IMR-90 (cell line): Measurements from ENCODE around the gene ALDOA. TPM values are rescaled to one million over a fixed set of nuclear protein-coding genes. Genes with fewer than 3 reads are reported as not detected.
A peak's percentile ranks its signal among the peaks of the same experiment; 100 is the strongest.

Experiments used
- ATAC-seq: fragments of 200-7000 bp; cut with Tn5 transposase; 2 replicates; pipeline ENCODE4 v1.9.1; 2020; ENCODE audit warnings: low read depth, mild to moderate bottlenecking, moderate library complexity
- BruUV-seq: library from RNA; stranded (reverse); fragments of 400-500 nt; replicated peaks from 2 replicates; lab custom pipeline; 2021; lab: Mats Ljungman, UMichigan
- CTCF ChIA-PET: fragments of 300-600 bp; formaldehyde crosslinking; extraction: SDS; loops from one replicate; lab custom pipeline; 2021; ENCODE audit warnings: antibody characterized with exemption; lab: Yijun Ruan, JAX
- POLR2A ChIA-PET: fragments of 300-600 bp; sonication (Branson Sonifier 250); formaldehyde crosslinking; loops from one replicate; lab custom pipeline; 2022; ENCODE audit warnings: antibody characterized with exemption; ENCODE audit not compliant: unreplicated experiment; lab: Charles Lee
- DNase-seq: peaks from one replicate; pipeline ENCODE4 v3.0.0; 2013
- H2AFZ ChIP-seq: replicated peaks from 2 replicates; pipeline ENCODE3; 2013; ENCODE audit warnings: low read length, mild to moderate bottlenecking; ENCODE audit not compliant: poor library complexity
- H2AK5ac ChIP-seq: 2 replicates; pipeline ENCODE4 v1.6.1; 2013; ENCODE audit warnings: low read depth, low read length, inconsistent platforms
- H2AK9ac ChIP-seq: replicated peaks from 2 replicates; pipeline ENCODE3; 2013; ENCODE audit warnings: mild to moderate bottlenecking, low read depth, low read length, moderate library complexity; ENCODE audit not compliant: poor library complexity
- H2BK120ac ChIP-seq: 2 replicates; pipeline ENCODE4 v1.6.1; 2013; ENCODE audit warnings: low read depth, low read length, inconsistent platforms
- H2BK15ac ChIP-seq: 3 replicates; pipeline ENCODE4 v1.6.1; 2013; ENCODE audit warnings: low read depth, low read length, inconsistent platforms
- H2BK20ac ChIP-seq: 2 replicates; pipeline ENCODE4 v1.6.1; 2013; ENCODE audit warnings: low read depth, mild to moderate bottlenecking, inconsistent platforms, low read length, moderate library complexity
- H2BK5ac ChIP-seq: 2 replicates; pipeline ENCODE4 v1.6.1; 2013; ENCODE audit warnings: mild to moderate bottlenecking, low read depth, low read length, inconsistent platforms; ENCODE audit not compliant: poor library complexity, severe bottlenecking
- H3K14ac ChIP-seq: replicated peaks from 2 replicates; pipeline ENCODE4 v1.6.1; 2013; ENCODE audit warnings: low read depth, low read length, inconsistent platforms
- H3K18ac ChIP-seq: 2 replicates; pipeline ENCODE4 v1.6.1; 2013; ENCODE audit warnings: low read depth, low read length, control low read depth
- H3K23ac ChIP-seq: 2 replicates; pipeline ENCODE4 v1.6.1; 2013; ENCODE audit warnings: low read depth, low read length, inconsistent platforms
- H3K27ac ChIP-seq: 2 replicates; pipeline ENCODE4 v1.5.1; 2013; ENCODE audit warnings: mild to moderate bottlenecking, control low read depth, low read length; ENCODE audit not compliant: insufficient read depth
- H3K27me3 ChIP-seq: 2 replicates; pipeline ENCODE4 v1.6.1; 2013; ENCODE audit warnings: low read length; ENCODE audit not compliant: control insufficient read depth, insufficient read depth
- H3K36me3 ChIP-seq: 2 replicates; pipeline ENCODE4 v1.6.1; 2013; ENCODE audit warnings: low read length, mixed read lengths; ENCODE audit not compliant: control insufficient read depth, insufficient read depth
- H3K4ac ChIP-seq: 2 replicates; pipeline ENCODE4 v1.6.1; 2013; ENCODE audit warnings: low read depth, low read length, inconsistent platforms
- H3K4me1 ChIP-seq: 2 replicates; pipeline ENCODE4 v1.6.1; 2013; ENCODE audit warnings: low read length, mixed read lengths; ENCODE audit not compliant: control insufficient read depth, insufficient read depth
- H3K4me2 ChIP-seq: 2 replicates; pipeline ENCODE4 v1.6.1; 2013; ENCODE audit warnings: low read depth, mild to moderate bottlenecking, control low read depth, low read length, moderate library complexity
- H3K4me3 ChIP-seq: 2 replicates; pipeline ENCODE4 v1.5.1; 2013; ENCODE audit warnings: low read depth, mild to moderate bottlenecking, control low read depth, low read length, moderate library complexity; ENCODE audit not compliant: insufficient read depth
- H3K56ac ChIP-seq: 2 replicates; pipeline ENCODE4 v1.6.1; 2013; ENCODE audit warnings: low read length, inconsistent platforms; ENCODE audit not compliant: insufficient read depth; ENCODE audit errors: extremely low read depth
- H3K79me1 ChIP-seq, 2 experiments: 2 replicates each; pipeline ENCODE4 v1.6.1; 2013; ENCODE audit warnings: low read length in 2 of 2, inconsistent platforms in 1 of 2, low read depth in 1 of 2
- H3K9ac ChIP-seq: 2 replicates; pipeline ENCODE4 v1.6.1; 2013; ENCODE audit warnings: low read depth, low read length, control low read depth
- H3K9me1 ChIP-seq: 2 replicates; pipeline ENCODE4 v1.6.1; 2013; ENCODE audit warnings: low read length, inconsistent platforms; ENCODE audit not compliant: insufficient read depth
- H3K9me3 ChIP-seq: 2 replicates; pipeline ENCODE4 v1.6.1; 2013; ENCODE audit warnings: low read length; ENCODE audit not compliant: control insufficient read depth, insufficient read depth
- H4K20me1 ChIP-seq: 2 replicates; pipeline ENCODE4 v1.6.1; 2013; ENCODE audit warnings: low read length, inconsistent platforms; ENCODE audit not compliant: insufficient read depth
- H4K5ac ChIP-seq: 2 replicates; pipeline ENCODE4 v1.6.1; 2013; ENCODE audit warnings: mild to moderate bottlenecking, low read depth, low read length, control low read depth
- H4K8ac ChIP-seq, 2 experiments: 2 replicates each; pipeline ENCODE4 v1.6.1; 2013; ENCODE audit warnings: low read depth in 2 of 2, low read length in 2 of 2, control low read depth in 1 of 2, inconsistent platforms in 1 of 2
- H4K91ac ChIP-seq: 2 replicates; pipeline ENCODE4 v1.6.1; 2013; ENCODE audit warnings: low read depth, low read length, inconsistent platforms; ENCODE audit not compliant: insufficient read depth
- MAZ ChIP-seq: IDR thresholded peaks from 2 replicates; pipeline ENCODE4 v1.6.1; 2012; ENCODE audit warnings: low read depth, mild to moderate bottlenecking, low read length, improper control_type of control experiment, moderate library complexity, borderline replicate concordance
- MXI1 ChIP-seq: IDR thresholded peaks from 2 replicates; pipeline ENCODE4 v1.6.1; 2012; ENCODE audit warnings: low read depth, mild to moderate bottlenecking, low read length, moderate library complexity, borderline replicate concordance
- RCOR1 ChIP-seq: IDR thresholded peaks from 2 replicates; pipeline ENCODE4 v1.6.1; 2012; ENCODE audit warnings: mild to moderate bottlenecking, low read length, improper control_type of control experiment; ENCODE audit not compliant: insufficient replicate concordance
- RFX5 ChIP-seq: IDR thresholded peaks from 2 replicates; pipeline ENCODE4 v1.8.0; 2012; ENCODE audit warnings: low read depth, mild to moderate bottlenecking, low read length, moderate library complexity
- WGBS, 2 experiments: methylation state at CpG; one replicate each; pipeline versions ENCODE4 v1.1.5 to v1.1.7; 2013; ENCODE audit warnings: missing lambda C conversion rate in 2 of 2; ENCODE audit not compliant: insufficient read length in 1 of 2; ENCODE audit errors: extremely low coverage in 2 of 2; 5-methylcytosine and 5-hydroxymethylcytosine counted together
- dilution Hi-C: fragments of 300-500 bp; cut with HindIII; formaldehyde crosslinking; loops from one replicate; pipeline ENCODE4 v1.14.3; 2018; ENCODE audit warnings: low sequenced_read_pairs; ENCODE audit not compliant: unreplicated experiment
- in situ Hi-C: fragments of 300-500 bp; cut with MboI; formaldehyde crosslinking; loops from 3 replicates; pipeline ENCODE4 v1.14.3; 2019; ENCODE audit warnings: low sequenced_read_pairs, inconsistent platforms, mixed read lengths
- intact Hi-C: fragments of 100-400 bp; cut with micrococcal nuclease; formaldehyde crosslinking; loops from 2 replicates; pipeline ENCODE4 v1.10.0; 2022
- polyA plus RNA-seq, 3 experiments: library from polyadenylated mRNA; depleted of rRNA; stranded (reverse); fragments of >200 nt; gene quantifications; 2 replicates each; pipeline ENCODE4 v1.2.3, GENCODE V29; 2012; ENCODE audit warnings: low replicate concordance in 1 of 3
- total RNA-seq: library from RNA; depleted of rRNA; stranded (reverse); fragments of >200 nt; gene quantifications from 2 replicates; pipeline ENCODE4 v1.2.3, GENCODE V29; 2012
- TF ChIP-seq, protein P1 (sequence below): fragments of 150-350 bp; IDR thresholded peaks from 2 replicates; pipeline ENCODE4 v1.6.1; 2016; ENCODE audit warnings: low read depth, mild to moderate bottlenecking, low read length, moderate library complexity, borderline replicate concordance

The ALDOA gene
- total and polyA plus RNA-seq, 2 of the 4 experiments (the other 2 are of a cell fraction) = 1,697 to 1,990 TPM

DNA sequence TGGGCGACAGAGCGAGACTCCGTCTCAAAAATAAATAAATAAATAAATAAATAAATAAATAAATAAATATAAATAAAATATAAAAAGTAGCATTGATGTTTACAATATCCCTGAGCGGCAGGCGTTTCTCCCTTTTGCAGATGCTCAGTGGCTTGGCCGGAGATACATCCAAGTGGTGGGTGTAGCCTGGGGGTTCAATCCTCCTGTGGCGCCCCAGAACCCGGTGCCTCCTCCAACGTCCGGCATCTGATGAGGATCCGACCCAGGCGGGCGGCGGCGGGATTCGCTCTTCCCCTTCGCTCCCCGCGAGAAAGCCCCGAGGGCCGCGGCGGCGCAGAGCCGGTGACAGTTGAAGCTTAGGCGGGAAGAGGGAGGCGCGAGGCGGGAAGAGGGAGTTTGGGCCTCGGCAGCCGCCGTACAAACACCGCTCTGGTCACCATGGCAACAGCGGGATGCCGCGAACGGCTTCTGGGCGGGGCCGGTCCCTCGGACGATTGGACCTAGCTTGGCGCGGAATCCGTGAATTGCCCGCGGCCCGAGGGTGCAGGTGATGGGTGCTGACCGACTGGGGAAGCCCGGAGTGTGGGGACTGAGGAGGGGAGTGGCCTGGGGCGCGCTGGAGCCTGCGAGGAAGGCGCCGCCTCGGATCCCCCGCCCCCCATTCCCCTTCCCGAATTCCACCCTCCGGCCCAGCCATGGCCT is 12.7 kb upstream of the ALDOA start:
- peak overlapping the region; percentile 86 for H3K4ac ChIP-seq
- peak; percentile 88 for DNase-seq
- H3K9ac ChIP-seq = peak overlapping the region; percentile 71
- no TSS peak for BruUV-seq
- dilution Hi-C loops = no loop called here
- peak overlapping the region; percentile 91 for H3K4me2 ChIP-seq
- no peak overlapping the region for H3K18ac ChIP-seq
- peaks cover 14% of the 10 kb centered on the region for H3K9me1 ChIP-seq
- no peaks in the 10 kb centered on the region for H3K27me3 ChIP-seq
- TF ChIP-seq RCOR1 = peak; percentile 34
- TF ChIP-seq MXI1 = peak; percentile 76
- TF ChIP-seq RFX5 = no peak
- TF ChIP-seq, protein P1, sequence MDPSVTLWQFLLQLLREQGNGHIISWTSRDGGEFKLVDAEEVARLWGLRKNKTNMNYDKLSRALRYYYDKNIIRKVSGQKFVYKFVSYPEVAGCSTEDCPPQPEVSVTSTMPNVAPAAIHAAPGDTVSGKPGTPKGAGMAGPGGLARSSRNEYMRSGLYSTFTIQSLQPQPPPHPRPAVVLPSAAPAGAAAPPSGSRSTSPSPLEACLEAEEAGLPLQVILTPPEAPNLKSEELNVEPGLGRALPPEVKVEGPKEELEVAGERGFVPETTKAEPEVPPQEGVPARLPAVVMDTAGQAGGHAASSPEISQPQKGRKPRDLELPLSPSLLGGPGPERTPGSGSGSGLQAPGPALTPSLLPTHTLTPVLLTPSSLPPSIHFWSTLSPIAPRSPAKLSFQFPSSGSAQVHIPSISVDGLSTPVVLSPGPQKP = no peak
- peak; percentile 79; the same call in 1 of the 2 replicates for TF ChIP-seq MAZ
- H2BK20ac ChIP-seq = 0 out of 2 replicates have a peak overlapping the region, but pooled peaks have one; percentile 63
- H3K27ac ChIP-seq = peak overlapping the region; percentile 82
- peak overlapping the region; percentile 88 for H3K14ac ChIP-seq
- peak overlapping the region; percentile 61; the same call in 1 of the 2 replicates for H3K56ac ChIP-seq
- H3K79me1 ChIP-seq = peaks cover 6 to 42% of the 10 kb centered on the region in 2 experiments; a peak in 2 of 4 replicates
- peak overlapping the region; percentile 83 for H2BK5ac ChIP-seq
- peak overlapping the region; percentile 74 to 86; a peak in 3 of 4 replicates for H4K8ac ChIP-seq
- ATAC-seq = peak; percentile 84
- 0% methylated on average over 16 of the region's 58 CpGs; no CpG with 5 or more reads in 1 of the 2 experiments for WGBS, 2 experiments
- CTCF ChIA-PET = no interaction called here
- H3K23ac ChIP-seq = peak overlapping the region; percentile 41; the same call in 1 of the 2 replicates
- peak overlapping the region; percentile 97 for H2AK9ac ChIP-seq
- no peaks in the 10 kb centered on the region; the same call in 1 of the 2 replicates for H4K20me1 ChIP-seq
- in situ Hi-C loops = no loop called here
- peaks cover 7% of the 10 kb centered on the region for H3K4me1 ChIP-seq
- intact Hi-C loops = no loop called here
- H3K36me3 ChIP-seq = no peaks in the 10 kb centered on the region
- H2AFZ ChIP-seq = peak overlapping the region; percentile 94
- peak overlapping the region; percentile 81 for H2AK5ac ChIP-seq
- H2BK120ac ChIP-seq = peak overlapping the region; percentile 76
- peak overlapping the region; percentile 41; the same call in 1 of the 3 replicates for H2BK15ac ChIP-seq
- peak overlapping the region; percentile 61 for H3K4me3 ChIP-seq
- H4K91ac ChIP-seq = peak overlapping the region; percentile 78
- 0 out of 2 replicates have a peak overlapping the region, but pooled peaks have one; percentile 33 for H4K5ac ChIP-seq
- H3K9me3 ChIP-seq = no peaks in the 10 kb centered on the region
- POLR2A ChIA-PET = interaction anchor here (0.8 kb wide), 1 partner anchor 12 kb away, joined by 4 read pairs; no protein-coding TSS in a partner anchor
